H9 (cell line): ENCODE data around the gene CRYAB. TPM values are rescaled to one million over a fixed set of nuclear protein-coding genes. Genes with fewer than 3 reads are reported as not detected.

Experiments used
- DNase-seq: peaks from one replicate; pipeline ENCODE4 v3.0.0-alpha.2; 2017
- H2AFZ ChIP-seq: one replicate; pipeline ENCODE4 v1.6.1; 2013; ENCODE audit warnings: mild to moderate bottlenecking, low read length, control low read depth, moderate library complexity
- H2AK5ac ChIP-seq: 2 replicates; pipeline ENCODE4 v1.6.1; 2013; ENCODE audit warnings: low read length, control low read depth, mixed read lengths; ENCODE audit not compliant: insufficient read length
- H2BK120ac ChIP-seq: one replicate; pipeline ENCODE4 v1.6.1; 2013; ENCODE audit warnings: low read depth, mild to moderate bottlenecking, low read length, control low read depth, inconsistent platforms; ENCODE audit not compliant: poor library complexity, severe bottlenecking
- H2BK12ac ChIP-seq: 2 replicates; pipeline ENCODE4 v1.6.1; 2013; ENCODE audit warnings: low read length, control low read depth, mixed read lengths, low read depth; ENCODE audit not compliant: insufficient read length
- H2BK15ac ChIP-seq: 2 replicates; pipeline ENCODE4 v1.6.1; 2013; ENCODE audit warnings: low read depth, low read length, control low read depth
- H2BK20ac ChIP-seq: one replicate; pipeline ENCODE4 v1.6.1; 2013; ENCODE audit warnings: low read depth, mild to moderate bottlenecking, low read length, control low read depth, inconsistent platforms; ENCODE audit not compliant: poor library complexity, severe bottlenecking
- H2BK5ac ChIP-seq: 2 replicates; pipeline ENCODE4 v1.6.1; 2013; ENCODE audit warnings: low read length, control low read depth, mixed read lengths; ENCODE audit not compliant: insufficient read length
- H3K14ac ChIP-seq: 2 replicates; pipeline ENCODE4 v1.6.1; 2013; ENCODE audit warnings: low read length, control low read depth; ENCODE audit not compliant: insufficient read depth
- H3K18ac ChIP-seq: 2 replicates; pipeline ENCODE4 v1.6.1; 2013; ENCODE audit warnings: low read depth, mild to moderate bottlenecking, mixed read lengths, low read length, control low read depth; ENCODE audit not compliant: insufficient read length
- H3K23ac ChIP-seq: 2 replicates; pipeline ENCODE4 v1.6.1; 2013; ENCODE audit warnings: low read length, control low read depth, mixed read lengths, low read depth; ENCODE audit not compliant: insufficient read length
- H3K23me2 ChIP-seq: 2 replicates; pipeline ENCODE4 v1.6.1; 2013; ENCODE audit warnings: low read depth, mild to moderate bottlenecking, mixed read lengths, low read length, control low read depth; ENCODE audit not compliant: insufficient read length, poor library complexity, severe bottlenecking
- H3K27ac ChIP-seq: 2 replicates; pipeline ENCODE4 v1.5.1; 2013; ENCODE audit warnings: low read length, control low read depth, mixed read lengths, low read depth; ENCODE audit not compliant: insufficient read length
- H3K27me3 ChIP-seq: 2 replicates; pipeline ENCODE4 v1.6.1; 2013; ENCODE audit warnings: low read length, control low read depth, inconsistent platforms; ENCODE audit not compliant: insufficient read depth
- H3K4ac ChIP-seq: 2 replicates; pipeline ENCODE4 v1.6.1; 2013; ENCODE audit warnings: low read depth, mild to moderate bottlenecking, control low read depth, inconsistent platforms, low read length, moderate library complexity
- H3K4me1 ChIP-seq: 2 replicates; pipeline ENCODE4 v1.6.1; 2013; ENCODE audit warnings: low read length, control low read depth, inconsistent platforms; ENCODE audit not compliant: insufficient read depth
- H3K4me2 ChIP-seq: 2 replicates; pipeline ENCODE4 v1.6.1; 2013; ENCODE audit warnings: low read length, control low read depth, mixed read lengths; ENCODE audit not compliant: insufficient read length, insufficient read depth
- H3K56ac ChIP-seq: 2 replicates; pipeline ENCODE4 v1.6.1; 2013; ENCODE audit warnings: low read depth, mild to moderate bottlenecking, mixed read lengths, low read length, control low read depth; ENCODE audit not compliant: insufficient read length
- H3K79me1 ChIP-seq: 2 replicates; pipeline ENCODE4 v1.6.1; 2013; ENCODE audit warnings: low read depth, mild to moderate bottlenecking, moderate library complexity, low read length, control low read depth, inconsistent platforms; ENCODE audit not compliant: insufficient read depth, poor library complexity, severe bottlenecking
- H3K79me2 ChIP-seq: 2 replicates; pipeline ENCODE4 v1.6.1; 2013; ENCODE audit warnings: low read length, control low read depth, inconsistent platforms; ENCODE audit not compliant: insufficient read depth
- H3K9ac ChIP-seq: 2 replicates; pipeline ENCODE4 v1.6.1; 2013; ENCODE audit warnings: low read length, control low read depth, mixed read lengths; ENCODE audit not compliant: insufficient read length; ENCODE audit errors: extremely low read depth
- H3K9me3 ChIP-seq: one replicate; pipeline ENCODE4 v1.6.1; 2013; ENCODE audit warnings: low read depth, low read length, inconsistent platforms; ENCODE audit not compliant: control insufficient read depth
- H3T11ph ChIP-seq: one replicate; pipeline ENCODE4 v1.6.1; 2013; ENCODE audit warnings: mild to moderate bottlenecking, low read length, control low read depth, inconsistent platforms
- H4K20me1 ChIP-seq: one replicate; pipeline ENCODE4 v1.6.1; 2013; ENCODE audit not compliant: control insufficient read depth, insufficient read length, insufficient read depth
- H4K5ac ChIP-seq: 2 replicates; pipeline ENCODE4 v1.6.1; 2013; ENCODE audit warnings: low read depth, mild to moderate bottlenecking, mixed read lengths, low read length, control low read depth; ENCODE audit not compliant: insufficient read length
- H4K8ac ChIP-seq: replicated peaks from 2 replicates; pipeline ENCODE4 v1.6.1; 2013; ENCODE audit warnings: low read length, control low read depth, mixed read lengths, low read depth; ENCODE audit not compliant: insufficient read length
- H4K91ac ChIP-seq: 2 replicates; pipeline ENCODE4 v1.6.1; 2013; ENCODE audit warnings: low read depth, mild to moderate bottlenecking, moderate library complexity, mixed read lengths, low read length, control low read depth; ENCODE audit not compliant: insufficient read length
- H3K27ac Mint-ChIP-seq, 3 experiments: 2 replicates in 2 of 3; 3 replicates in 1 of 3; pipeline ENCODE4 v1.8.0; 2020 to 2021; ENCODE audit warnings: mixed read lengths in 3 of 3, mild to moderate bottlenecking in 1 of 3, moderate library complexity in 1 of 3
- H3K27me3 Mint-ChIP-seq: 2 replicates; pipeline ENCODE4 v1.8.0; 2021; ENCODE audit warnings: low read depth, mild to moderate bottlenecking, moderate library complexity, mixed read lengths
- H3K36me3 Mint-ChIP-seq, 3 experiments: 2 replicates in 2 of 3; 3 replicates in 1 of 3; pipeline ENCODE4 v1.8.0; 2020 to 2021; ENCODE audit warnings: low read depth in 3 of 3, mixed read lengths in 3 of 3; ENCODE audit not compliant: insufficient read depth in 1 of 3
- H3K4me1 Mint-ChIP-seq, 2 experiments: 2 replicates each; pipeline ENCODE4 v1.8.0; 2020; ENCODE audit warnings: mixed read lengths in 2 of 2
- H3K4me3 Mint-ChIP-seq, 2 experiments: 2 replicates in 1 of 2; 3 replicates in 1 of 2; pipeline ENCODE4 v1.8.0; 2020 to 2021; ENCODE audit warnings: mild to moderate bottlenecking in 2 of 2, mixed read lengths in 2 of 2, moderate library complexity in 1 of 2
- H3K9me3 Mint-ChIP-seq, 2 experiments: 2 replicates in 1 of 2; 3 replicates in 1 of 2; pipeline ENCODE4 v1.8.0; 2020; ENCODE audit warnings: mild to moderate bottlenecking in 2 of 2, mixed read lengths in 2 of 2, moderate library complexity in 1 of 2
- CTCF ChIP-seq: fragments of 200-600 bp; sonication (generic); conservative IDR thresholded peaks from 3 replicates; pipeline ENCODE4 v1.8.0; 2021; ENCODE audit warnings: antibody characterized with exemption, mild to moderate bottlenecking
- WGBS: extraction: QIAGEN DNeasy Blood & Tissue Kit; methylation state at CpG from one replicate; pipeline ENCODE4 v1.1.7; 2013; ENCODE audit warnings: missing lambda C conversion rate, low lambda C conversion rate, mixed read lengths; ENCODE audit not compliant: insufficient read length; ENCODE audit errors: extremely low coverage; 5-methylcytosine and 5-hydroxymethylcytosine counted together
- total RNA-seq: library from RNA; stranded (reverse); gene quantifications from 2 replicates; pipeline ENCODE4 v1.2.1, GENCODE V29; 2021

CRYAB gene
- total RNA-seq, 1 experiment from 2014 or later = not detected

- Histone ChIP-seq H4K20me1 (no peaks in the 10 kb centered on the region), H2BK5ac (no peak overlapping the region), H3K14ac (no peak overlapping the region), H3K4ac (no peak overlapping the region), H3K56ac (no peak overlapping the region), H2AFZ (no peak overlapping the region), H4K8ac (no peak overlapping the region), H4K91ac (no peak overlapping the region), H3T11ph (no peak overlapping the region), H3K23ac (no peak overlapping the region), H2BK12ac (no peak overlapping the region), H3K9me3 (no peaks in the 10 kb centered on the region), H2BK20ac (no peak overlapping the region), H3K18ac (no peak overlapping the region), H3K23me2 (no peaks in the 10 kb centered on the region), H4K5ac (no peak overlapping the region), H2AK5ac (no peak overlapping the region), H3K4me2 (no peak overlapping the region), H3K79me2 (no peaks in the 10 kb centered on the region), H3K9ac (no peak overlapping the region), H3K4me1 (no peaks in the 10 kb centered on the region), H2BK15ac (no peak overlapping the region), H3K79me1 (no peaks in the 10 kb centered on the region), H3K27ac (no peak overlapping the region), H2BK120ac (no peak overlapping the region), H3K27me3 (no peaks in the 10 kb centered on the region)
- no peak overlapping the region for H3K4me3 Mint-ChIP-seq
- H3K36me3 Mint-ChIP-seq = peaks cover 4 to 23% (median 18%) of the 10 kb centered on the region in 3 experiments; a peak in 5 of 7 replicates
- no CpG with 5 or more reads among the region's 4 CpGs for WGBS
- no peak for DNase-seq
- H3K4me1 Mint-ChIP-seq = no peaks in the 10 kb centered on the region
- H3K9me3 Mint-ChIP-seq = peaks cover 11 to 19% of the 10 kb centered on the region in 2 experiments; a peak in 4 of 5 replicates
- H3K27ac Mint-ChIP-seq = no peak overlapping the region; a peak in 1 of 7 replicates
- no peak for TF ChIP-seq CTCF
- H3K27me3 Mint-ChIP-seq = peaks cover 1% of the 10 kb centered on the region; the same call in 1 of the 2 replicates
Measured at GRCh38 chr11:111954154-111954553, 42.6 kb upstream of the CRYAB start.
